ENCODE results near the gene GLRX2. TPM values are rescaled to one million over a fixed set of nuclear protein-coding genes. Genes with fewer than 3 reads are reported as not detected.

The GLRX2 gene
- total and polyA plus RNA-seq, 2 of the 8 experiments (the other 6 are each of a cell fraction or from before 2014, with no cell fraction given), result 4.8 to 13.5 TPM

DNA sequence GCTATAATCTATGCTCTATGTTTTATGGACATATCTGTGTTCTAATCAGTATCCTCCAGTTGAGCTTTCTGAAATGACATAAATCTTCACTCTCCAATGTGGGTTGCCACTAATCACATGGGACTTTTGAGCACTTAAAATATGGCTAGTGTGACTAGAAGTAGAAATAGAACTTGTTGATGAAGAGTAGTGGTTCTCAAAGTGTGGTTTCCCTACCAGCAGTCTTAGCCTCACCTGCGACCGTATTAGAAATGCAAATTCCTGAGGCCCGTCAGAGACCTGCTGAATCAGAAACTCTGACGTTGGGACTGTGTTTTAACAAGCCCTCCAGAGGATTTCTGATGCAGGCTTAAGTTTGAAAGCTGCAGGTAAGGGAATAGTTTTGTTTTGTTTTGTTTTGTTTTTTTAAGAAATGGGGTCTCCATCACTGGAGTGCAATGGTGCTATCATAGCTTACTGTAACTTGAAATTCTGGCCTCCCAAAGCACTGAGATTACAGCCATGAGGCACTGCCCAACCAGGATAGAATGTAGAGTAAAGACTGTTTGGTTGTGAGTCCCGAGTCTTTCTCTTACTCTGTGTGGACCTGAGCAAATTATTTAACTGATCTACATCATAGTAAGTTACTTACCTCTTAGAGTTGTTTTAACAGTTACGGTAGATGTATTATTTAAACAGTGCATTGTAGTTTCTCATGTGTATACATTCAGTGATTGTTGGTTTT is 21.7 kb downstream of the GLRX2 start (continued):
- TF ChIP-seq CHD7 (IDR thresholded peaks at IDR 0.05; ENCODE audit: insufficient replicate concordance, low read length) (no peak), PHF8 (conservative IDR thresholded peaks at IDR 0.05; ENCODE audit: low read depth, low read length) (no peak), EZH2 (IDR thresholded peaks at IDR 0.05; ENCODE audit: low read depth, low read length, severe bottlenecking) (no peak), KDM4A (IDR thresholded peaks at IDR 0.05; ENCODE audit: low read depth, low read length, severe bottlenecking) (no peak), CREB1 (IDR thresholded peaks at IDR 0.05) (no peak)
